Pancreas (tissue), 10 donors: Measurements from ENCODE around the gene TIGAR. TPM values are rescaled to one million over a fixed set of nuclear protein-coding genes. Genes with fewer than 3 reads are reported as not detected.
A peak's percentile ranks its signal among the peaks of the same experiment; 100 is the strongest.

Experiments used
- ATAC-seq, 4 donors: fragments of 200-7000 bp; cut with Tn5 transposase; one replicate each; pipeline versions ENCODE4 v1.8.0 to v1.9.1; 2020; ENCODE audit warnings: mild to moderate bottlenecking in 4 of 4, moderate library complexity in 4 of 4
- DNase-seq, 6 donors: peaks; one replicate each; pipeline ENCODE4 v3.0.0-alpha.2; 2020
- FAIRE-seq: peaks from 2 replicates; lab custom pipeline; 2012; peaks lifted over from hg19 to GRCh38; lab: Jason Lieb, UNC
- H3K27ac ChIP-seq, 4 donors: fragments of 200-600 bp; sonication (generic); 1 replicate in 3 of 4; 2 replicates in 1 of 4; pipeline versions ENCODE4 v1.5.0 to v1.8.0; 2020
- H3K27me3 ChIP-seq, 4 donors: fragments of 200-600 bp; one replicate each; pipeline ENCODE4 v1.8.0; 2021
- H3K36me3 ChIP-seq, 3 donors: fragments of 200-600 bp; sonication (generic) in 1 of 3; one replicate each; pipeline versions ENCODE4 v1.5.0 to v1.8.0; 2020 to 2021
- H3K4me1 ChIP-seq, 3 donors: fragments of 200-600 bp; one replicate each; pipeline ENCODE4 v1.8.0; 2021
- H3K4me3 ChIP-seq, 4 donors: fragments of 200-600 bp; sonication (generic) in 2 of 4; one replicate each; pipeline versions ENCODE4 v1.5.0 to v1.8.0; 2020 to 2021
- H3K9me3 ChIP-seq, 4 donors: fragments of 200-600 bp; one replicate each; pipeline ENCODE4 v1.8.0; 2021
- CTCF ChIP-seq, 4 donors: fragments of 200-600 bp; sonication (generic) in 3 of 4; IDR thresholded peaks; one replicate each; pipeline versions ENCODE4 v1.5.0 to v1.8.0; 2021; ENCODE audit warnings: antibody characterized with exemption in 4 of 4
- WGBS, 2 donors: extraction: QIAGEN DNeasy Blood & Tissue Kit; methylation state at CpG; one replicate each; pipeline ENCODE4 v1.1.7; 2013; 5-methylcytosine and 5-hydroxymethylcytosine counted together
- intact Hi-C, 3 donors: fragments of 100-400 bp; cut with DNase I; formaldehyde crosslinking; loops; one replicate each; pipeline versions ENCODE4 v1.11.1 to v1.14.2; 2022
- polyA plus RNA-seq, 2 donors: library from polyadenylated mRNA; stranded (reverse); fragments of 200-250 nt; gene quantifications; one replicate each; pipeline ENCODE4 v1.2.3, GENCODE V29; 2013
- total RNA-seq, 6 donors: library from RNA; stranded (reverse); fragmentation: NEBNext Ultra II Directional in 4 of 6; extraction: Animal tissue kit (Norgen Biotek cat#: 25700) in 4 of 6; gene quantifications; one replicate each; pipeline versions ENCODE4 v1.2.1 to v1.2.4, GENCODE V29; 2021 to 2023
- donor health status: healthy with polysubstance abuse.
- donor health status: DM: no; HTN: no; CAD: no; lungs with moderate emphysema.
- donor health status: DM: no; HTN: no; CAD: no.
- donor health status: control.
- donor health status: control.
- donor health status: Bipolar disorder and iron deficiency.
- donor health status: DM: yes; HTN: yes; CAD: no.
- donor health status: DM: no; HTN: no; CAD: no.
- donor health status: DM: no; HTN: no; CAD: no.
- donor health status: DM: yes; HTN: yes; CAD: no.

Gene TIGAR
- total and polyA plus RNA-seq, 8 donors, result 0.51 to 5.5 (median 1.8) TPM

GRCh38 chr12:4346931-4347330, 25.9 kb downstream of the TIGAR start:
- DNase-seq (no peak), ATAC-seq (no peak), FAIRE-seq (no peak)
- Histone ChIP-seq H3K27ac (no peak overlapping the region), H3K4me1 (no peaks in the 10 kb centered on the region), H3K9me3 (no peaks in the 10 kb centered on the region), H3K4me3 (no peak overlapping the region), H3K27me3 (no peaks in the 10 kb centered on the region), H3K36me3 (no peaks in the 10 kb centered on the region)
- no peak for TF ChIP-seq CTCF (IDR thresholded peaks at IDR 0.05)
- intact Hi-C loops, result no loop called here

- intact Hi-C loops, result no loop called here
- peak in 2 of 4 donors; percentile 27 to 32 for TF ChIP-seq CTCF (IDR thresholded peaks at IDR 0.05)
- H3K9me3 ChIP-seq, result no peaks in the 10 kb centered on the region
- no peak overlapping the region for H3K27ac ChIP-seq
- FAIRE-seq, result no peak
- H3K27me3 ChIP-seq, result no peaks in the 10 kb centered on the region
- H3K4me3 ChIP-seq, result no peak overlapping the region
- no peaks in the 10 kb centered on the region for H3K4me1 ChIP-seq
- ATAC-seq, result peak in 2 of 4 donors; percentile 32 to 58
- DNase-seq, result no peak
- H3K36me3 ChIP-seq, result peaks cover 0 to 6% (median 0%) of the 10 kb centered on the region in 3 donors
- 51 to 53% methylated on average over 4 of the region's 4 CpGs for WGBS, 2 donors
These were observed 32.8 kb downstream of the TIGAR start for GRCh38 chr12:4353785-4354208.

GRCh38 chr12:4355156-4356040, 34.4 kb downstream of the TIGAR start:
- WGBS, 2 donors, result 71 to 84% methylated on average over 3 of the region's 3 CpGs

GRCh38 chr12:4356041-4356327, 35.0 kb downstream of the TIGAR start:
- H3K36me3 ChIP-seq, result peaks cover 0 to 6% (median 0%) of the 10 kb centered on the region in 3 donors
- ATAC-seq (no peak), FAIRE-seq (no peak), DNase-seq (peak in 1 of 6 donors; percentile 15)
- no peak overlapping the region for H3K27ac ChIP-seq
- H3K27me3 ChIP-seq, result no peaks in the 10 kb centered on the region
- no peak overlapping the region for H3K4me3 ChIP-seq
- no peak for TF ChIP-seq CTCF (IDR thresholded peaks at IDR 0.05)
- H3K4me1 ChIP-seq, result no peaks in the 10 kb centered on the region
- H3K9me3 ChIP-seq, result no peaks in the 10 kb centered on the region
- intact Hi-C loops, result no loop called here

More at GRCh38 chr12:4355156-4356040, 34.4 kb downstream of the TIGAR start:
- Histone ChIP-seq H3K9me3 (no peaks in the 10 kb centered on the region), H3K4me1 (no peaks in the 10 kb centered on the region), H3K27ac (no peak overlapping the region), H3K4me3 (no peak overlapping the region), H3K36me3 (peaks cover 0 to 6% (median 0%) of the 10 kb centered on the region in 3 donors), H3K27me3 (no peaks in the 10 kb centered on the region)
- intact Hi-C loops, result no loop called here
- no peak for DNase-seq
- ATAC-seq, result no peak
- no peak for TF ChIP-seq CTCF (IDR thresholded peaks at IDR 0.05)
- no peak for FAIRE-seq

- DNase-seq (no peak), FAIRE-seq (no peak), ATAC-seq (no peak)
- H3K9me3 ChIP-seq, result no peaks in the 10 kb centered on the region
- H3K27ac ChIP-seq, result no peak overlapping the region
- TF ChIP-seq CTCF (IDR thresholded peaks at IDR 0.05), result no peak
- no peaks in the 10 kb centered on the region for H3K27me3 ChIP-seq
- no peaks in the 10 kb centered on the region for H3K36me3 ChIP-seq
- intact Hi-C loops, result no loop called here
- 78 to 80% methylated on average over 2 of the region's 2 CpGs for WGBS, 2 donors
- H3K4me3 ChIP-seq, result no peak overlapping the region
- no peaks in the 10 kb centered on the region for H3K4me1 ChIP-seq
These were observed 45.1 kb downstream of the TIGAR start for GRCh38 chr12:4366090-4366489.
